ENCODE data around the gene MAPK8IP1. TPM values are rescaled to one million over a fixed set of nuclear protein-coding genes. Genes with fewer than 3 reads are reported as not detected.

Gene MAPK8IP1
- total RNA-seq, 1 experiment from 2014 or later: 11.7 TPM

DNA sequence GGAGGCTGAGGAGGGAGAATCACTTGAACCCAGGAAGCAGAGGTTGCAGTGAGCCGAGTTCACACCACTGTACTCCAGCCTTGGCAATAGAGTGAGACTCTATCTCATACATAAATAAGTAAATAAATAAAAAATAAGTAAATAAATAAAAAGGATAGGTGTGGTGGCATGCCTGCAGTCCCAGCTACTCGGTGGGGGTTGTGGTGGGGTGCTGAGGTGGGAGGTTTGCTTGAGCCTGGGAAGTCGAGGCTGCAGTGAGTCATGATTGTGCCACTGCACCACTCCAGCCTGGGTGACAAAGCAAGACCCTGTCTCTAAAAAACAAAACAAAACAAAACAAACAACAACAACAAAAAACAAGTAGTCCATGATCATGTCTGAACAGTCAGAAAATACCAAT lies 40.1 kb downstream of the MAPK8IP1 start:
- DNase-seq (ENCODE audit: low read depth): no peak

DNA sequence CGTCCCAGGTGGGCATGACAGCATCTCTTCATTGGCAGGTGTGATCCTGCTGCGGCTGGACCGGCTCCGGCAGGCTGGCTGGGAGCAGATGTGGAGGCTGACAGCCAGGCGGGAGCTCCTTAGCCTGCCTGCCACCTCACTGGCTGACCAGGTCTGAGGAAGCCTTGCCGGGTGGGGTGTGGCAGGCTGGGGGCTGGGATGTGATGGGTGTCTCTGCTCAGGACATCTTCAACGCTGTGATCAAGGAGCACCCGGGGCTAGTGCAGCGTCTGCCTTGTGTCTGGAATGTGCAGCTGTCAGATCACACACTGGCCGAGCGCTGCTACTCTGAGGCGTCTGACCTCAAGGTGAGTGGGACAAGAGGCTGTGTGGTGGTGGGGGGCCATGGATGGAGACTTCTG lies 40.5 kb downstream of the MAPK8IP1 start:
- DNase-seq (ENCODE audit: low read depth): no peak

DNA sequence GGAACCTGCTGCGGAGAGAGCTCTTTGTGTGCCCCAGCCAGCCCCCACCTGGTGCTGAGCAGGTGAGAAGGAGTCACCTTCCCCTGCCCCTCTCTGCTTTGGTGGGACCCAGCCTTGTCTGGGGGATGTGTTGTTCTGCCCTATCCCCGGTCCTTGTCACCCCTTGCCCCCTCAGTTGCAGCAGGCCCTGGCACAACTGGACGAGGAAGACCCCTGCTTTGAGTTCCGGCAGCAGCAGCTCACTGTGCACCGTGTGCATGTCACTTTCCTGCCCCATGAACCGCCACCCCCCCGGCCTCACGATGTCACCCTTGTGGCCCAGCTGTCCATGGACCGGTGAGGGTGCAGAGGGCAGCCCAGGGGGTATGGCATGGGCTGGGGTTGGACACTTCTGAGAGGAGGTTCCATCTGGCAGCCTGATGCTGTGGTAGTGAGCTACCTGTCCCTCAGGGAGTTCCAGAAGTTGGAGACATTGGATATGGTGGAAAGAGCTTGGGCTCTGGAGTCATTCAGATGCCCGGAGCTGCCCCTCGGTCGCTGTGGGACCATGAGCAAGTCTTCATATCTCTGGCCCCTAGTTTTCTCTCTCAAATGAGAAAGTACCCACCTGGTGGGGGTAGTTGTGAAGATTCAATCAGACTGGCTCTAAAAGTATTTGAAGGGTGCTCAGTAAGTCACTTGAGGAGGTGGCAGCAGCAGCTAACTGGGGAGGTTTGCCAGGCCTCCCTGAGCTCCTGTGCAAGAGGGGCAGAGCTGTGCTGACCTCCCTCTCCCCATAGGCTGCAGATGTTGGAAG lies 41.3 kb downstream of the MAPK8IP1 start:
- DNase-seq (ENCODE audit: low read depth): no peak

GRCh38 chr11:45927332-45927683 lies 41.9 kb downstream of the MAPK8IP1 start:
- no peak for DNase-seq (ENCODE audit: low read depth)

GRCh38 chr11:45927684-45928413 lies 42.4 kb downstream of the MAPK8IP1 start:
- no peak for DNase-seq (ENCODE audit: low read depth)

DNA sequence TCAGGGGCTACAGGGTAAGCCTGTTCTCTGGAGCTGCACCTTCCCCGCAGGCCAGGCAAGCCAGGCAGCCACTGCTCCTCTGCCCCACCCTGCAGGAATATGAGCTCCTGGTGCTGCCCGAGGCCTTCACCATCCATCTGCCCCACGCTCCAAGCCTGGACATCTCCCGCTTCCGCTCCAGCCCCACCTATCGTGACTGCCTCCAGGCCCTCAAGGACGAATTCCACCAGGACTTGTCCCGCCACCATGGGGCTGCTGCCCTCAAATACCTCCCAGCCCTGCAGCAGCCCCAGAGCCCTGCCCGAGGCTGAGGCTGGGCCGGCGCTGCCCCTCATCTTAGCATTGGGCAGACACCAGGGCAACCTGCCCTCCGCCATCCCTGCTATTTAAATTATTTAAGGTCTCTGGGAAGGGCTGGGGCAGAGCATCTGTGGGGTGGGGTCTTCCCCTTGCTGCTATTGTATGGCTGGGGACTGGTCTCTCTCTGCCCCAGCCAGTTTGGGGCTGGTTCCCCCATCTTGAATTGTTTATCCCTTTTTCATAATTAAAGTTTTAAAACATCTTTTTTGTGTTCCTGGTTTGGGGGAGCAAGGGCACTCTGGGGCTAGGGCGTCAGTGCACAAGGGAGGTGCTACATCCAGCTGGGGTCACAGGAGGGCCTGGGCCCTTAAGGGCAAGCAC lies 43.2 kb downstream of the MAPK8IP1 start:
- DNase-seq (ENCODE audit: low read depth): no peak

DNA sequence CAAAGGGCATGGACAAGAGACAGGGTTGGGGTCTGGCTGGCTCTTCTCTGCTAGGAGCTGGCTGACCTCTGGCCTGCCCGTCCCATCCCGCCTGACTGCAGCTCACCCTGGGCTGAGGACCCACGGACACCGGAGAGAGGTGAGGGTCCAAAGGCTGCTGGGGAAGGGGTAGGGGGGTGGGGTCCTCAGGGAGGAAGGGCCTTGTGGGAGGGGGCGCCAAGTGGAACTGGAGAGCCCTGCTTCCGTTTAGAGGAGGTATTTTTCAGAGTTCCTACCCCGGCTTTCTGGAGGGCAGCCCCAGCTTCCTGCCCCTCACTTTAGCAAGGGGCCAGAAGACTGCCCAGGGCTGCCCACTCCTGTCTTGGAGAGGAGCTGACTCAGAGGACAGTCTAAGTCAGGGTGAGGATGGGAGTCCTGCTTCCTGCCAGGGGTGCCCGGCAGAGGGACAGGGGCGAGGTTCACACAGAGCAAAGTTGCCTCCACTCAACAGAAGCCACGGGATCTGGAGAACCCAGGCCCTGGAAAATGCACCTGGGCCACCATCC lies 44.1 kb downstream of the MAPK8IP1 start:
- DNase-seq (ENCODE audit: low read depth): no peak

DNA sequence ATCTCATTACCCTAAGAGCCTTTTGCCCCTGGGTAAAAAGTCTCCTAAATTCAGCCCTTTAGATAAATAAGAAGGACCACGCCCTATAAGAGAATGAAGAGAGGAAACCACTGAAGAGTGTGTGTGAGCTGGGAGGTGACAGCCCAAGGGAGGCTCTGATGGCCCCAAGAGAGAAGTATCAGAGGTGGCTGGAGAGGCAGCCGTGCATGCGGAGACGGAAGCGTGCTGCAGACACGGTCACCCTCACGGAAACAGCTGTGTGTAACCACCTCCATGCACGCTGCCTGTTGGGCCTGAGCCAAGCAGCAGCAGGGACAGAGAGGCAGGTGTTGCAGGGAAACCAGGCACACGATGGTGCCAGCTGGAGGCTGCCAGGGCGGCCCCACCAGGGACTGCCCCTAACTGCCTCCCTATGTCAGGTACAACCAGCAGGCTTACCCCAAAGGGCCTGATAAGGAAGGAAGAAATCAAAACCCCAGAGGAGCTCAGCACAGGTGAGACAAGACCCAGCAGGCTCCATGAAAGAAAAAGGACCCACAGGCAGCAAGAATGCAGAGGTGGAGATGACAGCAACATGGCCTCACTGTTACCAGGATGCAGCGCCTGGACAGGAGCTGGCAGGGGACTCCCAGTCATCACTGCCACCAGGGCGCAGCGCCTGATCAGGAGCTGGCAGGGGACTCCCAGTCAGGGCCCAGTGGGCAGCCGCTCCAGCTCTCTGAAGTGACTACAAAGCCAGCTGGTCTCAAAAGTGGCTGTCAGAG lies 44.8 kb downstream of the MAPK8IP1 start:
- no peak for DNase-seq (ENCODE audit: low read depth)

GRCh38 chr11:45930951-45931570 lies 45.6 kb downstream of the MAPK8IP1 start:
- no peak for DNase-seq (ENCODE audit: low read depth)

GRCh38 chr11:45931739-45932138 lies 46.3 kb downstream of the MAPK8IP1 start:
- no peak for DNase-seq (ENCODE audit: low read depth)

GRCh38 chr11:45932217-45932616 lies 46.8 kb downstream of the MAPK8IP1 start:
- no peak for DNase-seq (ENCODE audit: low read depth)

DNA sequence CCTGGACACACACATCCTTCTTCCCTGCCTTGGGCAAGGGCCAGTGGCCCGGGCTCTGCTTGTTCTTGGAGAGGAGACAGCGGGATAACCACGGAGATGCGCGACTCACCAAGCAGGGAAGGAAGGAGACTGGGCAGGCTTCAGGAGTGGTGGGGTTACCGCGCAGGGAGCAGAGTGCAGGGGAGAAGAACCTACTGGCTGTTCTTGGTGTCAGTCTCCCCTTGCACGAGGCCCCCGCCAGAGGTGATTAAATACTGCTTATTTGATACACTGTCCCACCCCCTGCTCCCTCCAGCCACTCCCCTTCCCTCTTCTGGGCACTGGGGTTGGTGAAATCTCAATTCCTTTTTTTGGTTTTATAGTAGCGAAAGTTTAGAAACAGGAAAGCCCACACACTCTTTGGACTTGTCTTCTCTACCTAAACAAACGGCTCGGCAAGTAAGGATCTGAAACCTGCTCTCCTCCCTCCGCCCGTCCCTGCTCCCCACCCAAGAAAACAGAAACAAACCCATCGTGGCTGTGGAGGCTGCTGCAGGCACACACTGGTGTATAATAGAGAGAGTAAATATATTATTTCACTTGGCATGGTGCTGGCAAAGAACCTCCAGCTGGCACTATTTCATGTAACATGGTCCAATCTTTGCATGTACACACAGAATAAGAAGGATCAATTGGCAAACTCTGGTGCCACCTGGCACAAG lies 47.8 kb downstream of the MAPK8IP1 start:
- peak; percentile 44 for DNase-seq (ENCODE audit: low read depth)

- no peak for DNase-seq (ENCODE audit: low read depth)
Observed at GRCh38 chr11:45933846-45934579, 48.6 kb downstream of the MAPK8IP1 start.

DNA sequence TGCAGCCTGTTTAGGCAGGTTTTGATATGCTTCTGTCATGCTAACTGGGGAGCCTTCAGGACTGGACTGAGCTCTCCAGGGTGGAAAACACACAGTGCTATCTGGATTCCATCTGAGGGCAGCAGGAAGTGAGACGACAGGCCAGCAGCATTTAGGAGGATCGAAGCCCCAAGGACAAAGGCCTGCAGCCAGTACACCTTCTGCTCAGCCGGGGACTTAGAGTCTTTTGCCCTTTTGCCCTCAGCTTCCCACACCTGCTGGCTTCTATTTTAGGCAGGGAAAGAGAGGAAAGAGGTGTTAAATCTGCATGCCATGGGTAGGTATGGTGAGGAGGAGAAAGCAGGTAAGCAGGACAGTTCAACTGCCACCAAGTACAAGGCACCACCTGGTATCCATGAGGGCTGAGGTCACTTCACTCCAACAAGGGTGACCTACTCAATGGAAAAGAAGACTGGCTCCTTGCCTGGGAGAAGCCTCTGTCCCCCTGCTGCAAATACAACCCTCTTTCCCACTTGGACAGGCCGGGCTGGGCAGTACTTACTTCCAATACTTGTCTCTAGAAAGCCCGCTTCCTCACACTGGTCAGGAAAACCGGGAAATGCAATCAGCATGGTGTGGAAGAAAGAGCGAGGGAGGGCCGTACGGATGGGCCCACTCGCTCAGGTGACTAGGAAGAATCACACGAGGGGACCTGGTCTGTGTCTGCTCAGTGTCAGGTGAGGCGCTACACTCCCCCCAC lies 49.3 kb downstream of the MAPK8IP1 start:
- no peak for DNase-seq (ENCODE audit: low read depth)

DNA sequence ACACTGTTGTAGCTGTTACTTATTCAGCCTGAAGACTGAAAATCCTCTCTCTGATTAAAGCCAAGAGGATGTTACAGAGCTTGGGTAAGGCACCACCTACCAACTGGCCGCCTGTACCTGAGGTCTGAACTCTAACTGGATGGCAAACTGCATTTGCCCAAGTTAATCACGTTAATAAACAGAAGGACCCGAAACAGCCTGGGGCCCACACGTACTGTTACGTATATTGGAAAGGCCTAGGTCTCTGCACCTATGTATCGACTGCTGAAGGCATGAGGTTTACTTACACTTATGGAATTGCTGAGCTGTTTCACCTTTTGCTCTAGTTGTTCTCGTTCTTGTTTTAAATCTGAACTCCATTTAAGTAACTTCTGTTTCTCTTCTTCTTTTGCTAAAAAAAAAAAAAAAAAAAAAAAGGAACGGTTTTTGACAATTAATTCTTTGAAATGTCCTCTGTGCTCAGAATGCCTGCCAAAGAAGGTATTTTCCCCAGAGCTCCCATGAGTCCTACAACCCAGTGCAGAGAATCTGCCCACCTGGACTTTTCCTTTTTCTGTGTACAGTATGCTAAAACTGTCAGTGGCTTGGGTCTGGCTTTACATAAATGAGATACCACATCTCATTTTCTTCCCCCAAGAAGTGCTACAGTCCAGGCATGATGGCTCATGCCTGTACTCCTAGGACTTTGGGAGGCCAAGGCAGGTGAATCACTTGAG lies 50.1 kb downstream of the MAPK8IP1 start:
- DNase-seq (ENCODE audit: low read depth): no peak

DNA sequence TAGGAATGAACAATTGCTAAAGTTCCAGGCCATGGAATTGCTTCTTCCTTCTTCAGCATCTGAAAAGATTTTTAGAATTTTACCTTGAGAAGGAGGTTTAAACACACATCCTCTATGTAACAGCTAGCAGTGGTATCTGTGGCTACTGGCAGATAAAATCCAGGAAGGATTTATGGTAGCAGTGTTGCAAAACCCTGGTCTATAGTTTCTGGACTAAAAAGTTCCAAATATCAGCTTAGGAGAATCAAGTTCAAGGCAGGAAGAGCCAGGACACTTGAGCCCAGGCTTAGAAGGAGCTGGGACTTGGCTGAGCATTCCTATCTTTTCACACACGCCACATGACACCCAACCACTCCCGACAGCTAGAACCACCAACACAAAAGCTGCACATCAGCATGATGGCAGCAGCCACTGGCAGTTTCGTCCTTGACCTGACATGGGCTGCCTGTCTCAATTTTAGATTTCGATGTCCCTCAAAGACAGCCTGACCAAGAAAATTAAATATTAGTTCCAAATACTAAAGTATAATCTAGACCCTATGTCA lies 51.1 kb downstream of the MAPK8IP1 start:
- no peak for DNase-seq (ENCODE audit: low read depth)

- DNase-seq (ENCODE audit: low read depth): no peak
Observed at GRCh38 chr11:45937916-45938315, 52.5 kb downstream of the MAPK8IP1 start.

DNA sequence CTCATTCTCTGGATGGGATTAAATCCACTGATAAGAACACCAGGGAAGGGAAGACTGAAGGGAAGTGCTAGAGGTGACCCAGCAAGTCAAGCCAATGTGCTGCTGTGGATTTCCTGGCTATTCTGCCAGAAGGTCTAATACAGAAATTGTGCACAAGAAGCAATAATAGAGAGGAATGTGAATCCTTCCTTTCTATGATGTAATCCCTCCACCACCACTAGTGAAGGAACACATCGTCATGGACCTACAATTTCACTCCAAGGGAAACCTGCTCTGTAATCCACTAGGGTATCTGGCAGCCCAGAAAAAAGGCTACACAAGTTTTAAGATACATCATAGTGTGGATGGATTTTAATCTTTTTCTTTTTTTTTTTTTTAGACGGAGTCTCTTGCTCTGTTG lies 54.4 kb downstream of the MAPK8IP1 start:
- DNase-seq (ENCODE audit: low read depth): no peak

Data from LHCN-M2 (cell line).